Natural killer cell (primary cell): Measurements from ENCODE around the gene NCOA1. TPM values are rescaled to one million over a fixed set of nuclear protein-coding genes. Genes with fewer than 3 reads are reported as not detected.

Experiments used
- ATAC-seq, 3 donors: fragments of 150-1000 bp in 2 of 3; fragments of 200-7000 bp in 1 of 3; cut with Tn5 transposase; 1 replicate in 1 of 3; 2 replicates in 2 of 3; pipeline ENCODE4 v1.10.0; 2021; ENCODE audit warnings: mild to moderate bottlenecking in 2 of 3, moderate library complexity in 2 of 3
- DNase-seq, 2 donors: peaks; one replicate each; pipeline versions ENCODE4 v3.0.0 to v3.0.0-alpha.2; 2013 to 2021; ENCODE audit warnings: mixed read lengths in 1 of 2
- H3K27ac ChIP-seq: one replicate; pipeline ENCODE4 v1.5.1; 2013; ENCODE audit warnings: mild to moderate bottlenecking, low read length
- H3K27me3 ChIP-seq: one replicate; pipeline ENCODE4 v1.6.1; 2013; ENCODE audit warnings: low read length; ENCODE audit not compliant: control insufficient read depth, insufficient read depth
- H3K36me3 ChIP-seq: one replicate; pipeline ENCODE4 v1.6.1; 2013; ENCODE audit warnings: low read length; ENCODE audit not compliant: control insufficient read depth, insufficient read depth
- H3K4me1 ChIP-seq: one replicate; pipeline ENCODE4 v1.6.1; 2013; ENCODE audit warnings: low read length; ENCODE audit not compliant: control insufficient read depth, insufficient read depth
- H3K4me3 ChIP-seq: one replicate; pipeline ENCODE4 v1.5.1; 2013; ENCODE audit warnings: low read length
- H3K9me3 ChIP-seq: one replicate; pipeline ENCODE4 v1.6.1; 2013; ENCODE audit warnings: low read length; ENCODE audit not compliant: control insufficient read depth, insufficient read depth
- H3K27ac Mint-ChIP-seq, 2 donors: one replicate each; pipeline ENCODE4 v1.8.0; 2022; ENCODE audit warnings: mild to moderate bottlenecking in 2 of 2, mixed read lengths in 2 of 2, moderate library complexity in 1 of 2
- H3K27me3 Mint-ChIP-seq, 2 donors: one replicate each; pipeline ENCODE4 v1.8.0; 2022; ENCODE audit warnings: low read depth in 2 of 2, mixed read lengths in 2 of 2
- H3K36me3 Mint-ChIP-seq: one replicate; pipeline ENCODE4 v1.8.0; 2022; ENCODE audit warnings: mixed read lengths
- H3K4me1 Mint-ChIP-seq, 2 donors: one replicate each; pipeline ENCODE4 v1.8.0; 2022; ENCODE audit warnings: mixed read lengths in 2 of 2
- H3K4me3 Mint-ChIP-seq: one replicate; pipeline ENCODE4 v1.8.0; 2022; ENCODE audit warnings: mild to moderate bottlenecking, moderate library complexity, mixed read lengths
- H3K9me3 Mint-ChIP-seq, 2 donors: one replicate each; pipeline ENCODE4 v1.8.0; 2022; ENCODE audit warnings: mixed read lengths in 2 of 2
- WGBS: methylation state at CpG from one replicate; pipeline ENCODE4 v1.1.7; 2013; ENCODE audit warnings: missing lambda C conversion rate; ENCODE audit not compliant: insufficient coverage; 5-methylcytosine and 5-hydroxymethylcytosine counted together
- intact Hi-C: fragments of 100-400 bp; cut with micrococcal nuclease; formaldehyde crosslinking; loops from one replicate; pipeline ENCODE4 v1.14.2; 2022
- total RNA-seq, 4 donors: library from RNA; stranded (reverse); fragments of 120-200 nt in 1 of 4; gene quantifications; one replicate each; pipeline versions ENCODE4 v1.2.3 to v1.2.4, GENCODE V29; 2013 to 2022
- TF ChIP-seq, protein P1 (sequence below): fragments of 200-600 bp; IDR thresholded peaks from one replicate; pipeline ENCODE4 v1.8.0; 2022; ENCODE audit warnings: antibody characterized with exemption

NCOA1 gene
- total RNA-seq, 3 donors from 2014 or later (not counting 1 experiment from before 2014, with no cell fraction given), result 122 to 149 (median 124) TPM

DNA sequence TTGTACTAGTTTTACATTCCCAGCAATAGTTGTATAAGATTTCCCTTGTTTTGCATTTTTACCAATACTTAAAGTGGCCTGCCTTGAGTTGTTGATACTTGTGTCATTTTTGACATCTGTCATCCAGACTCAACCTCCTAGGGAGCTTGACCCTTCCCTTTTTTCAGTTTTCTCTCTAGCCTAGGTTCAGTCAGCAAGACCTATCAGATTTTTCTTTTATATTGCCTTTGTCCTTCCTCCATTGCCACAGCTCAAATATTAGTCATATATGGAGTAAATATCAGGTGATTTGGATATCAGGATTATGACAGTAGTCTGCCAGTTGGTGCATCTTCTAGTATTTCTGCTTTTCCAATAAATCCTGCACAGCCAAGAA lies 315.6 kb downstream of the NCOA1 start:
- H3K36me3 Mint-ChIP-seq, result no peaks in the 10 kb centered on the region
- Histone ChIP-seq H3K27ac (no peak overlapping the region), H3K4me3 (no peak overlapping the region), H3K36me3 (no peaks in the 10 kb centered on the region), H3K9me3 (no peaks in the 10 kb centered on the region), H3K4me1 (no peaks in the 10 kb centered on the region), H3K27me3 (no peaks in the 10 kb centered on the region)
- H3K27ac Mint-ChIP-seq, result peak overlapping the region in 1 of 2 donors; percentile 36
- no peaks in the 10 kb centered on the region for H3K27me3 Mint-ChIP-seq
- intact Hi-C loops, result no loop called here
- ATAC-seq, result no peak
- DNase-seq, result no peak
- H3K4me3 Mint-ChIP-seq, result no peak overlapping the region
- H3K4me1 Mint-ChIP-seq, result peaks cover 6 to 12% of the 10 kb centered on the region in 2 donors
- TF ChIP-seq, protein P1, sequence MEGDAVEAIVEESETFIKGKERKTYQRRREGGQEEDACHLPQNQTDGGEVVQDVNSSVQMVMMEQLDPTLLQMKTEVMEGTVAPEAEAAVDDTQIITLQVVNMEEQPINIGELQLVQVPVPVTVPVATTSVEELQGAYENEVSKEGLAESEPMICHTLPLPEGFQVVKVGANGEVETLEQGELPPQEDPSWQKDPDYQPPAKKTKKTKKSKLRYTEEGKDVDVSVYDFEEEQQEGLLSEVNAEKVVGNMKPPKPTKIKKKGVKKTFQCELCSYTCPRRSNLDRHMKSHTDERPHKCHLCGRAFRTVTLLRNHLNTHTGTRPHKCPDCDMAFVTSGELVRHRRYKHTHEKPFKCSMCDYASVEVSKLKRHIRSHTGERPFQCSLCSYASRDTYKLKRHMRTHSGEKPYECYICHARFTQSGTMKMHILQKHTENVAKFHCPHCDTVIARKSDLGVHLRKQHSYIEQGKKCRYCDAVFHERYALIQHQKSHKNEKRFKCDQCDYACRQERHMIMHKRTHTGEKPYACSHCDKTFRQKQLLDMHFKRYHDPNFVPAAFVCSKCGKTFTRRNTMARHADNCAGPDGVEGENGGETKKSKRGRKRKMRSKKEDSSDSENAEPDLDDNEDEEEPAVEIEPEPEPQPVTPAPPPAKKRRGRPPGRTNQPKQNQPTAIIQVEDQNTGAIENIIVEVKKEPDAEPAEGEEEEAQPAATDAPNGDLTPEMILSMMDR, result no peak
- H3K9me3 Mint-ChIP-seq, result no peaks in the 10 kb centered on the region

DNA sequence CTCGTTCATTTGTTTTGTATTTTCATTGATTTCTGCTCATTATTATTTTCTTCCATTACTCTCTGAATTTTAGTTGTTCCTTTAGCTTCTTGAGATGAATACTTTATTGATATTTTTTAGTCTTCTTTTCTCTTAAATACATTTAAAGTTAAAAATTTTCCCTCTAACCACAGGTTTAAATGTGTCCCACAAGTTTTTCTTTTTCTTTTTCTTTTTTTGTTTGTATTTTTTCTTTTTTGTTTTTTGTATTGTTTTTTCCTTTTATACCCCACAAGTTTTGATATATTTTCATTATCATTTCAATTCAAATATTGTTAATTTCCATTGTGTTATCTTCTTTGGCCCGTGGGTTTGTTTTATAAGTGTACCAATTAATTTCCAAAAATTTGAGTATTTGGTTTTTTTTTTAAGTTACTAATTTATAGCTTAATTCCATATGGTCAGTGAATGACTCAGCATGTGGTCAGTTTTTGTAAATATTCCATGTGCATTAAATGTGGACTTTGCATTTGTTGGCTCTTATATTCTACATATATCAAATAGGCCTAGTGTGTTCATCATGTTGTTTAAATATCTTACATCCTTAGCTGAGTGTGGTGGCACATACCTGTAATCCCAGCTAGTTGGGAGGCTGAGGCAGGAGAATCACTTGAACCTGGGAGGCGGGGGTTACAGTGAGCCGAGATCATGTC lies 318.4 kb downstream of the NCOA1 start:
- H3K27ac Mint-ChIP-seq, result peak overlapping the region in 1 of 2 donors; percentile 52
- Histone ChIP-seq H3K4me3 (no peak overlapping the region), H3K9me3 (no peaks in the 10 kb centered on the region), H3K27me3 (no peaks in the 10 kb centered on the region), H3K36me3 (no peaks in the 10 kb centered on the region), H3K27ac (no peak overlapping the region), H3K4me1 (no peaks in the 10 kb centered on the region)
- DNase-seq (no peak), ATAC-seq (no peak)
- H3K4me1 Mint-ChIP-seq, result peaks cover 9 to 11% of the 10 kb centered on the region in 2 donors
- no peaks in the 10 kb centered on the region for H3K27me3 Mint-ChIP-seq
- H3K36me3 Mint-ChIP-seq, result no peaks in the 10 kb centered on the region
- intact Hi-C loops, result no loop called here
- TF ChIP-seq, protein P1, result no peak
- WGBS, result 100% methylated on average over 1 of the region's 4 CpGs
- no peaks in the 10 kb centered on the region for H3K9me3 Mint-ChIP-seq
- H3K4me3 Mint-ChIP-seq, result no peak overlapping the region

DNA sequence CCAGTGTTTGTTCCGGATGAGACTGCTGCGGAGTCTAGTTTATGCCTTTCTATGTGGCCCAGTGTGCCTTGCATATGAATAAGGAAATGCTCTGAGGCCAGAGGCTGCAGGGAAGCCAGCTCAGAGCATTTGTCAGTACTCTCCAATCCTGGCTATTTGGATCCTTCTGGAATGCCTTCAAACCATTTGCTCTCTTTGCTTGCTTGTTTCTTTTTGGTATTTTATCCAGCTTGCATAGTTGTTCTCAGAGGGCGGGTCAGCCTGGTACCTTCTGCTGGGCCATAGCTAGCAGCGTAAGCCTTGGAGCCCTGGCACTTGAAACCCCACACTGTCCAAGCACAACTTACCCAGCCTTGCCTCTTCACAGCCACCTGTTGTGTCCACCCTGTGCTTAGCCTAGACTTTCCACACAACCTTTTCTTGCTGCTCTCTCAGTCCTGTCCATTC lies 322.7 kb downstream of the NCOA1 start:
- Histone ChIP-seq H3K9me3 (no peaks in the 10 kb centered on the region), H3K4me3 (no peak overlapping the region), H3K27me3 (no peaks in the 10 kb centered on the region), H3K4me1 (no peaks in the 10 kb centered on the region), H3K27ac (no peak overlapping the region), H3K36me3 (peaks cover 16% of the 10 kb centered on the region)
- 99% methylated on average over 4 of the region's 4 CpGs for WGBS
- DNase-seq (no peak), ATAC-seq (no peak)
- intact Hi-C loops, result no loop called here
- Mint-ChIP-seq H3K4me1 (peaks cover 20 to 24% of the 10 kb centered on the region in 2 donors), H3K36me3 (peaks cover 7% of the 10 kb centered on the region), H3K27me3 (no peaks in the 10 kb centered on the region), H3K27ac (peak overlapping the region in 1 of 2 donors; percentile 8), H3K4me3 (no peak overlapping the region), H3K9me3 (no peaks in the 10 kb centered on the region)
- TF ChIP-seq, protein P1, result no peak

DNA sequence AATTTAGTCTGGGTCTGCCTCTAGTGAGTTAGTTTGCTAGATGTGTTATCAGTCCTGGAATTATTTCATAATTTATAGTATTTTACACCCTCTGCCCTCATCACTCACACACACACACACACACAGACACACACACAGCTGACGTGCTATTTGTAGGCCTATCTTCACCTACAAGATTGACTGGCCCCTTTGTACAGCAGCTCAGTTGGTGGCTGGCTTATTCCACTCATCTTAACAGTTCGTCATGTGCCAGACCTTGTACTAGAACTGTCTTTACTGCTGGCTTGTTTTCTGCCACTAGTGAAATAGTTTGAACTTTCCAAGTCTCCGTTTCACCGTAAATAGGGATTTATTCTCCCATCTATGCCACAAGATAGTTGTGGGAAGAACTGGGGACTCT lies 323.5 kb downstream of the NCOA1 start:
- no peaks in the 10 kb centered on the region for H3K27me3 ChIP-seq
- no peaks in the 10 kb centered on the region for H3K9me3 ChIP-seq
- H3K36me3 Mint-ChIP-seq, result peaks cover 7% of the 10 kb centered on the region
- intact Hi-C loops, result no loop called here
- no peaks in the 10 kb centered on the region for H3K9me3 Mint-ChIP-seq
- H3K4me1 Mint-ChIP-seq, result peaks cover 20 to 24% of the 10 kb centered on the region in 2 donors
- H3K27ac ChIP-seq, result no peak overlapping the region
- no peaks in the 10 kb centered on the region for H3K4me1 ChIP-seq
- no peak overlapping the region for H3K4me3 ChIP-seq
- WGBS, result 92% methylated on average over 2 of the region's 4 CpGs
- TF ChIP-seq, protein P1, result no peak
- ATAC-seq (no peak), DNase-seq (no peak)
- peaks cover 20% of the 10 kb centered on the region for H3K36me3 ChIP-seq
- H3K27ac Mint-ChIP-seq, result peak overlapping the region in 1 of 2 donors; percentile 8
- H3K4me3 Mint-ChIP-seq, result no peak overlapping the region
- no peaks in the 10 kb centered on the region for H3K27me3 Mint-ChIP-seq
